Activated naive CD8-positive, alpha-beta T cell treated with anti-CD3 and anti-CD28 coated beads, Interleukin-2, amount 50 U/mL, for 16 hours (primary cell): Measurements from ENCODE around the gene ELP1.
"Not testable (repeated sequence)": the region's sequence is repeated elsewhere in the genome, so short reads cannot be mapped to it uniquely, and the experiment has no call there.

Source experiments
- DNase-seq: peaks from one replicate; pipeline ENCODE4 v3.0.0-alpha.2; 2020; ENCODE audit warnings: low read depth, low spot score

Gene ELP1

GRCh38 chr9:108854641-108855528 lies 79.0 kb downstream of the ELP1 start:
- DNase-seq = no peak

GRCh38 chr9:108854094-108854493 lies 79.8 kb downstream of the ELP1 start:
- no peak for DNase-seq

DNA sequence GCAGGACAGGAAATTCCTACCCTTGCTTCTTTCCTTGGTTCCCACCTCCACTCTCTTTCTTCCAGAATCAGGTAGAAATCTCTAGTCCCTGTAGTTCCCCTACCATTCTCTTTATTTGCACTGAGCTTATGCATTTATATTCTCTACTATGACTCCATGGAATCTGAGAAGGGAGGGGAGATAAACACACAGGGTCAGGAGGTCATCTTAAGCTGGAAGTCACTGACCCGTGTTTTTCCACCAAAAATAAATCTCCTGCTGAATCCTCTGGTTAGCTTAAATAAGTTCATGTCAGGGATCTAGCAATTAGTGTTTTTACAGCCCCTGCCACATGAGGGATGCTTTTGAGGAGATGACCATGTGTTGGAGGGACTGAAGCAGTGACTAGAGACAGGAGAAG lies 81.8 kb downstream of the ELP1 start:
- DNase-seq = no peak

- no peak for DNase-seq
Measured at GRCh38 chr9:108851138-108851537, 82.8 kb downstream of the ELP1 start.

DNA sequence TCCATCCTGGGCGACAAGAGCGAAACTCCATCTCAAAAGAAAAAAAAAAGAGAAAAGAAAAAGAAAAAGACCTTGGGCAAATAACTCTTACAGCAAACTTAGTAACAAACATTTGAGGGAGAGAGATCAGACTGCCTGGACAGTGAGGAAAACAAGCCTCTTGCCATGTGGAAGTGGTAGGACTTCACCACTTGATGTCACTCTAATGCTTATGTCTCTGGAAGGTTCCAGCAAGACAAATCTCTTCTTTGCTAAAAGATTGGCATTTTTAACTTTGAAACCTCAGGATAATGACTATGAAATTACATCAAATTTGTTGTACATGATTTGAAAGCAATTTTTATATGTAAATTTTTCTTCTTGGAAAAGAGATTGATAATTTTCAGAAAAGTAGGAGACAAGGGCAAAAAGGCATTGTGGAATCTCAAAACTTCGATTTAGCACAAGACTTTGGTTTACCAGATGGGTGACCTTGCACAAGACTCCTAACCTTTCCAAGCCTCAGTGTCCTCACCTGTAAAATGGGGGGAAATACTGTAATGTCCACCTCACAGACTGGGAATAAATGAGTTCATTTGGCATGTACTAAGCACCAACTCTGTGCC lies 83.5 kb downstream of the ELP1 start:
- DNase-seq = no peak

DNA sequence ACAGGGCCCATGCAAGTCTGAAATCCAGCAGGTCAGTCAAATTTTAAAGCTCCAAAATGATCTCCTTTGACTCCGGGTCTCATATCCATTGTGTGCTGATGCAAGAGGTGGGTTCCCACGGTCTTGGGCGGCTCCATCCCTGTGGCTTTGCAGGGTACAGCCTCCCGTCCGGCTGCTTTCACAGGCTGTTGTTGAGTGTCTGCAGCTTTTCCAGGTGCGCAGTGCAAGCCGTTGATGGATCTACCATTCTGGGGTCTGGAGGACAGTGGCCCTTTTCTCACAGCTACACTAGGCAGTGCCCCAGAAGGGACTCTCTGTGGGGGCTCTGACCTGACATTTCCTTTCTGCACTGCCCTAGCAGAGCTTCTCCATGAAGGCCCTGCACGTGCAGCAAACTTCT lies 85.6 kb downstream of the ELP1 start:
- not testable (repeated sequence) for DNase-seq

DNA sequence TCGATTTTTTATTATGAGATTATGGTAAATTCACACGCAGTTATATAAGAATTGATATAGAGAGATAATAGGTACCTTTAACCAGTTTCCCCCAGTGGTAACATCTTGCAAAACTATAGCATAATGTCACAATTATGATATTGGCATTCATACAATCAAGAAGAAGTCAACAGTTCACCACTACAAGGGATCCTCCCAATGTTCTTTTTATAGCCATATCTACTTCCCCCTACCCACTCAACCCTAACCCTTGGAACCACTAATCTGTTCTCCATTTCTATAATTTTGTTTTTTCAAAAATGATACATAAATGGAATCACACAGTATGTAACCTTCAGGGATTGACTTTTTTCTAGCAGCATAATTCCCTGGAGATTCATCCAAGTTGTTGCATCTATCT lies 88.0 kb downstream of the ELP1 start:
- no peak for DNase-seq

GRCh38 chr9:108845507-108845906 lies 88.4 kb downstream of the ELP1 start:
- DNase-seq = no peak

GRCh38 chr9:108844856-108845255 lies 89.1 kb downstream of the ELP1 start:
- DNase-seq = no peak

DNA sequence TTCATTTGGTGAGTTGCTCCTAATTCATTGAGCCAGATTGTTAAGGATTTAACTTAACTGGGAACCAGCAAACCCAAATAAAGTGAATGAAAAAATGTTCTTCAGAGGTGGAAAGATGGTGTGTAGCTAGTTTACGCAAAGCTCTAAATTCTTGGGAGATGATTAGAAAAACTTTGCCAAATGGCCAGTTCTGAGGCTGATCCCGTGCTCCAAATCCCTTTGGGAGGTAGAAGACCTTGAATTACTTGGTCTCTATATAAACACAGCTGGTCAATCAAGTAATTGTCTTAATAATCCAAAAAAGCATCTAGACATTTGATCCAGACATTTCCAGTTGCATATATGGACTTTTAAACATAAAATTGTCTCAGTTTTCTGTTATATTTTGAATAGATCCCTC lies 89.5 kb downstream of the ELP1 start:
- DNase-seq = no peak

DNA sequence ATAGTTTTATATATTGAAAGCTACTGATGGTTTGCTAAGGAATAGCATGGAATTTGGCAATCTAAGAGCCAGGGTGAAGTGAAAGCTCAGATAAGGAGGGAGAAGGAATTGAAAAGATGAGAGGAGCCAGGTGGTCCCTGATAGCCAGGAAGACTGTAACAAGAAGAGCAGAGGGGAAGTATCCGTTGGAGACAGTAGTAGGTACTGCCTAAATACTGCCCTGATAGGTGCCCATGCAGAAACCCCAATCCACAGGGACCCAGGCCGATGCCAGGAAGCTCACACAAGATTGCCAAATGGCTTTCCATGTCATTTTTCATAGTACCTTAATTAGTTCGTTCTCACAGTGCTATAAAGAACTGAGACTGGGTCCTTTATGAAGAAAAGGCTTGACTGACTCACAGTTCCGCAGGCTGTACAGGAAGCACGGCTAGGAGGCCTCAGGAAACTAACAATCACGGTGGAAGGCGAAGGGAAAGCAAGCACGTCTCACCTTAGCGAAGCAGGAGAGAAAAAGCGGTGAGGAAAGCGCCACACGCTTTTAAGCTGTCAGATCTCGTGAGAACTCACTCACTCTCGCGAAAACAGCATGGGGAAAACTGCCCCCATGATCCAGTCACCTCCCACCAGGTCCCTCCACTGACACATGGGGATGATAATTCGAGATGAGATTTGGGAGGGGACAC lies 91.2 kb downstream of the ELP1 start:
- no peak for DNase-seq

DNA sequence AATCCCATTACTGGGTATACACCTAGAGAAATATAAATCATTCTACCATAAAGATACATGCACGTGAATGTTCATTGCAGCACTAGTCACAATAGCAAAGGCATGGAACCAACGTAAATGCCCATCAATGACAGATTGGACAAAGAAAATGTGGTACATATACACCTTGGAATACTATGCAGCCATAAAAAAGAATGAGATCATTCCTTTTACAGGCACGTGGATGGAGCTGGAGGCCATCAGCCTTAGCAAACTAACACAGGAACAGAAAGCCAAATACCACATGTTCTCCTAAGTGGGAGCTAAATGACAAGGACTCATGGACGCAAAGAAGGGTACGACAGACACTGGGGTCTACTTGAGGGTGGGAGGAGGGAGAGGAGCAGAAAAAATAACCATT lies 94.4 kb downstream of the ELP1 start:
- not testable (repeated sequence) for DNase-seq

DNA sequence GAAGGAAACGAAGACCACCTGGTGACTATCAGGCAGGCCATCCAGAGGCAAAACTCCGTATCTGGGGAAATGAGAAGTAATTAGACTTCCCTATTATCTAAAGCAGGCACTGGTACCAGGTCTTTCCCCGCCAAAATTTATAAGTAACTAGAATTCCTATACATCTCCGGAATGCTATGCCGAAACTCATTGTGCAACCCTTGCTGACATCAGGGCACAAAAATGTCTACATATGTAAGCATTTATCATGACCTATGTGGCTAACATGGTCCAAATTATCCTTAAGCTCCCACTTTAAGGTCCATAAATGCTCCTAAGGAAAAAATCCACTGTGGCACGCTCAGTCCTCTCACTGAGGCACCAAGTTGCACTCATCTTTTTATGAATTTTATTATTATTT lies 95.9 kb downstream of the ELP1 start:
- no peak for DNase-seq

DNA sequence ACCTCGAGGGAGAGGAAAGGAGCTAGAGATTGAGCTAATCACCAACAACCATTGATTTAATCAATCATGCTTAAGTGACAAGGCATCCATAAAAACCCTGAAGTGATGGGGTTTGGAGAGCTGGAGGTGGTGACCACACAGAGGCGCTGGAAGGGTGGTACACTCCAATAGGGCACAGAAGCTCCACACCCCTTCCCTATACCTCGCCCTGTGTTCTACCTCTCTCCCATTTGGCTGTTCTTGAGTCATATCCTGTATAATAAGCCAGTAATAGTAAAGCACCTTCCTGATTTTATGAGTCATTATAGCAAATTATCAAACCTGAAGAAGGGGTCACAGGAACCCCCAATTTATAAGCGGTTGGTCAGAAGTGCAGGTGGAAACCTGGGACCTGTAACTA lies 96.4 kb downstream of the ELP1 start:
- no peak for DNase-seq

- DNase-seq = no peak
Measured at GRCh38 chr9:108836781-108837180, 97.1 kb downstream of the ELP1 start.

- no peak for DNase-seq
Measured at GRCh38 chr9:108836319-108836718, 97.6 kb downstream of the ELP1 start.

- DNase-seq = no peak
Measured at GRCh38 chr9:108835831-108836230, 98.1 kb downstream of the ELP1 start.

GRCh38 chr9:108834959-108835665 lies 98.8 kb downstream of the ELP1 start:
- no peak for DNase-seq

- DNase-seq = no peak
Measured at GRCh38 chr9:108832179-108832500, 101.8 kb downstream of the ELP1 start.

DNA sequence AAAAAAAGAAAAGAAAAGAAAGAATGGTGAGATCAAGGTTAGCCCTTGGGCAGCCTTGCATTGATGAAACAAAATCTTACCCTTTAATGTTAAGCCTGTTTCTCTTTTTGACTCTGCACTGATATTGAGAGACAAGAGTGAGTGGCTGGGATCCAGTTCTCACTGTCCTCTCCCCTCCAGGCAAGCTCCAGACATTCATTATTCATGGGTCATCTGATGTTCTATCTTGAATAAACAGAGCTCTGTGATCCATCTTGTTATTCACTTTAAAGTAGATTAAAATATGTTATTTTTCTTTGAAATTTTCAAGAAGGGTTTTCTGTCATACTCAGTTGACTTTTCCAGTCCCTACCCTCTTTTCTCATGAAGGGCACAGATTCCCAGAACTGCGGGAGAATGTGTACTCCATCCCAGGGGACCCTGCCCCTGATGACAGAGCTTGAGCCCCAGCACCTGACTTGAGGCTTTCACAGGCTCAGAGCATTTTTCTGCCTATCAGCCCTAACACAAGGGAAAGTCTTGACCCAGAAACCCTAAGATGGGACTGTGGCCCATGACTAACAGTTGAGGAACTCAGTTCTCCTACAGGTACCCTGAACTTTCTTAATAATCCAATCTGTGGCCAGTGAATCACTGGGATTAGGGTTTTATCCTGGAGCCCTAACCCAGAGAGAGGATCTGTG lies 102.3 kb downstream of the ELP1 start:
- no peak for DNase-seq

GRCh38 chr9:108830272-108830671 lies 103.7 kb downstream of the ELP1 start:
- DNase-seq = no peak

DNA sequence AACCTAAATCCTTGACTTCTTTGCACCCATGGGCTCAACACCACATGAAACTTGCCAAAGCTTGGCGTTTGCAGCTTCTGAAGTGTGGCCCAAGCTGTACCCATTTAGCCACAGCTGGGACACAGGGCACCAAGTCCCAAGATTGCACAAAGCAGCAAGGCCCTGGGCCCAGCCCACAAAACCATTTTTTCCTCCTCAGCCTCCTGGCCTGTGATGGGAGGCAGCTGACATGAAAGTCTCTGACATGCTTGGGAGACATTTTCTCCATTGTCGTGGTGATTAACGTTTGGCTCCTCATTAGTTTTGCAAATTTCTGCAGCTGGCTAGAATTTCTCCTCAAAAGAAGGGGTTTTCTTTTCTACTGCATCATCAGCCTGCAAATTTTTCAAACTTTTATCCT lies 110.1 kb downstream of the ELP1 start:
- no peak for DNase-seq
